Measurements from ENCODE around the gene SPATA6. TPM values are rescaled to one million over a fixed set of nuclear protein-coding genes. Genes with fewer than 3 reads are reported as not detected.

The SPATA6 gene
- total RNA-seq, 1 experiment from 2014 or later = 18.2 TPM

DNA sequence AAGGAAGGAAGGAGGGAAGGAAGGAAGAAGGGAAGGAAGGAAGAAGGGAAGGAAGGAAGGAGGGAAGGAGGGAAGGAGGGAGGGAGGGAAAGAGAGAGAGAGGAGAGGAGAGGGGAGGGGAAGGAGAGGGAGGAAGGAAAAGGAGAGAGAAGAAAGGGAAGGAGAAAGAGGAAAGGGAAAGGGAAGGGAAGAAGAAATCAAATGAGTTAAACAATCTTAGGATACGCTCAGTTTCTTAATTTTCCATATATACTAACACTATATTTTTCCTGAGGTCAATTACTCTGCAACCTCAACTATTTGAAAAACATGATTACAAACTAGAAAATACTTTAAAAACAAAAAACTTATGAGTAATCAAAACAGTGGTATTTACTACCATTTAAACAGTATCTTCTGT, 53.3 kb downstream of the SPATA6 start:
- TF ChIP-seq SIN3A (IDR thresholded peaks at IDR 0.05; ENCODE audit: borderline replicate concordance, insufficient read depth, low read depth, low read length) (no peak), TCF7L2 (IDR thresholded peaks at IDR 0.05; ENCODE audit: low read depth, low read length) (no peak), POLR2AphosphoS5 (IDR thresholded peaks at IDR 0.05; ENCODE audit: low read depth, low read length) (no peak)
- TF ChIP-seq, protein P1, sequence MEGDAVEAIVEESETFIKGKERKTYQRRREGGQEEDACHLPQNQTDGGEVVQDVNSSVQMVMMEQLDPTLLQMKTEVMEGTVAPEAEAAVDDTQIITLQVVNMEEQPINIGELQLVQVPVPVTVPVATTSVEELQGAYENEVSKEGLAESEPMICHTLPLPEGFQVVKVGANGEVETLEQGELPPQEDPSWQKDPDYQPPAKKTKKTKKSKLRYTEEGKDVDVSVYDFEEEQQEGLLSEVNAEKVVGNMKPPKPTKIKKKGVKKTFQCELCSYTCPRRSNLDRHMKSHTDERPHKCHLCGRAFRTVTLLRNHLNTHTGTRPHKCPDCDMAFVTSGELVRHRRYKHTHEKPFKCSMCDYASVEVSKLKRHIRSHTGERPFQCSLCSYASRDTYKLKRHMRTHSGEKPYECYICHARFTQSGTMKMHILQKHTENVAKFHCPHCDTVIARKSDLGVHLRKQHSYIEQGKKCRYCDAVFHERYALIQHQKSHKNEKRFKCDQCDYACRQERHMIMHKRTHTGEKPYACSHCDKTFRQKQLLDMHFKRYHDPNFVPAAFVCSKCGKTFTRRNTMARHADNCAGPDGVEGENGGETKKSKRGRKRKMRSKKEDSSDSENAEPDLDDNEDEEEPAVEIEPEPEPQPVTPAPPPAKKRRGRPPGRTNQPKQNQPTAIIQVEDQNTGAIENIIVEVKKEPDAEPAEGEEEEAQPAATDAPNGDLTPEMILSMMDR (IDR thresholded peaks at IDR 0.05) = no peak
- TF ChIP-seq, protein P2, sequence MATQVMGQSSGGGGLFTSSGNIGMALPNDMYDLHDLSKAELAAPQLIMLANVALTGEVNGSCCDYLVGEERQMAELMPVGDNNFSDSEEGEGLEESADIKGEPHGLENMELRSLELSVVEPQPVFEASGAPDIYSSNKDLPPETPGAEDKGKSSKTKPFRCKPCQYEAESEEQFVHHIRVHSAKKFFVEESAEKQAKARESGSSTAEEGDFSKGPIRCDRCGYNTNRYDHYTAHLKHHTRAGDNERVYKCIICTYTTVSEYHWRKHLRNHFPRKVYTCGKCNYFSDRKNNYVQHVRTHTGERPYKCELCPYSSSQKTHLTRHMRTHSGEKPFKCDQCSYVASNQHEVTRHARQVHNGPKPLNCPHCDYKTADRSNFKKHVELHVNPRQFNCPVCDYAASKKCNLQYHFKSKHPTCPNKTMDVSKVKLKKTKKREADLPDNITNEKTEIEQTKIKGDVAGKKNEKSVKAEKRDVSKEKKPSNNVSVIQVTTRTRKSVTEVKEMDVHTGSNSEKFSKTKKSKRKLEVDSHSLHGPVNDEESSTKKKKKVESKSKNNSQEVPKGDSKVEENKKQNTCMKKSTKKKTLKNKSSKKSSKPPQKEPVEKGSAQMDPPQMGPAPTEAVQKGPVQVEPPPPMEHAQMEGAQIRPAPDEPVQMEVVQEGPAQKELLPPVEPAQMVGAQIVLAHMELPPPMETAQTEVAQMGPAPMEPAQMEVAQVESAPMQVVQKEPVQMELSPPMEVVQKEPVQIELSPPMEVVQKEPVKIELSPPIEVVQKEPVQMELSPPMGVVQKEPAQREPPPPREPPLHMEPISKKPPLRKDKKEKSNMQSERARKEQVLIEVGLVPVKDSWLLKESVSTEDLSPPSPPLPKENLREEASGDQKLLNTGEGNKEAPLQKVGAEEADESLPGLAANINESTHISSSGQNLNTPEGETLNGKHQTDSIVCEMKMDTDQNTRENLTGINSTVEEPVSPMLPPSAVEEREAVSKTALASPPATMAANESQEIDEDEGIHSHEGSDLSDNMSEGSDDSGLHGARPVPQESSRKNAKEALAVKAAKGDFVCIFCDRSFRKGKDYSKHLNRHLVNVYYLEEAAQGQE (IDR thresholded peaks at IDR 0.05; ENCODE audit: insufficient read depth in 1 of 2, low read depth in 2 of 2, low read length in 1 of 2) = no peak
- Histone ChIP-seq H3K4me3 (ENCODE audit: low read depth in 2 of 2, low read length in 2 of 2) (no peak overlapping the region), H3K36me3 (ENCODE audit: control insufficient read depth, insufficient read depth, low read length) (no peaks in the 10 kb centered on the region; the same call in 1 of the 2 replicates), H3K27ac (ENCODE audit: low read length) (no peak overlapping the region), H3K27me3 (ENCODE audit: control insufficient read depth, insufficient read depth, low read length) (no peaks in the 10 kb centered on the region), H3K9me3 (ENCODE audit: control insufficient read depth, insufficient read depth, low read depth, low read length) (no peaks in the 10 kb centered on the region), H3K4me1 (ENCODE audit: control insufficient read depth, insufficient read depth, low read length) (no peaks in the 10 kb centered on the region)
- ATAC-seq = no peak
- intact Hi-C loops (cut with micrococcal nuclease; ENCODE audit: unreplicated experiment) = no loop called here
- in situ Hi-C loops (cut with HindIII; ENCODE audit: low pct_unique_long_range_greater_than_20kb, low sequenced_read_pairs) = no loop called here
- BruUV-seq (replicated peaks) = no TSS peak
- CTCF ChIA-PET = no interaction called here
- no peak for DNase-seq (ENCODE audit: low read depth, low spot score)
- POLR2A ChIA-PET = interaction anchor here (0.6 kb wide), 2 partner anchors 27 to 45 kb away, joined by 4 to 5 read pairs; no protein-coding TSS in a partner anchor

DNA sequence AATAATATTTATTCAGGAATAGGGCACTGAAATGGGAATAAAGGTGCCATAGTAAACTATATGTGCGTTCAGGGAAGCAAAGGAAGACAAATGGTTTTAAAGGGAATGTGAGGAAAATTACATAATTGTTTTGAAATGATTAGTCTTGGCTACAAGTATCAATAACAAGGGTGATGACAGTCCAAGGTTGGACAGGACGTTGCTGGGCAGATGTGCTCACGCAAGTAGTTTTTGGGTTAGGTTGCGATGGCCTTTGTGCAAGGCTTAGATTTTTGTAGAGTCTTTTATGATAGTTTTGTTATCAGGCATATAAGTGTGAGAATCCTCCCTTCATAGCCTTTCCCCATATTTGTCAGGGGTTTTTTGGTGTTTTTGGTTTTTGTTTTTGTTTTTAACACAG, 57.0 kb downstream of the SPATA6 start:
- TF ChIP-seq SIN3A (IDR thresholded peaks at IDR 0.05; ENCODE audit: borderline replicate concordance, insufficient read depth, low read depth, low read length) (no peak), TCF7L2 (IDR thresholded peaks at IDR 0.05; ENCODE audit: low read depth, low read length) (no peak), POLR2AphosphoS5 (IDR thresholded peaks at IDR 0.05; ENCODE audit: low read depth, low read length) (no peak)
- TF ChIP-seq, protein P1 (IDR thresholded peaks at IDR 0.05) = no peak
- TF ChIP-seq, protein P2 (IDR thresholded peaks at IDR 0.05; ENCODE audit: insufficient read depth in 1 of 2, low read depth in 2 of 2, low read length in 1 of 2) = no peak
- DNase-seq (ENCODE audit: low read depth, low spot score) (no peak), ATAC-seq (no peak)
- Histone ChIP-seq H3K27me3 (ENCODE audit: control insufficient read depth, insufficient read depth, low read length) (no peaks in the 10 kb centered on the region), H3K4me1 (ENCODE audit: control insufficient read depth, insufficient read depth, low read length) (no peaks in the 10 kb centered on the region), H3K27ac (ENCODE audit: low read length) (no peak overlapping the region), H3K4me3 (ENCODE audit: low read depth in 2 of 2, low read length in 2 of 2) (no peak overlapping the region), H3K36me3 (ENCODE audit: control insufficient read depth, insufficient read depth, low read length) (no peaks in the 10 kb centered on the region; the same call in 1 of the 2 replicates), H3K9me3 (ENCODE audit: control insufficient read depth, insufficient read depth, low read depth, low read length) (no peaks in the 10 kb centered on the region)
- CTCF ChIA-PET = no interaction called here
- no TSS peak for BruUV-seq (replicated peaks)
- POLR2A ChIA-PET = no interaction called here
- intact Hi-C loops (cut with micrococcal nuclease; ENCODE audit: unreplicated experiment) = no loop called here
- in situ Hi-C loops (cut with HindIII; ENCODE audit: low pct_unique_long_range_greater_than_20kb, low sequenced_read_pairs) = no loop called here

Measured in Panc1 (cell line).